Lower leg skin (tissue), 3 donors: ENCODE results near the gene MUC5AC.

Experiments
- CTCF ChIP-seq, 3 donors: fragments of 450-650 bp; IDR thresholded peaks; one replicate each; pipeline ENCODE4 v1.5.1; 2016; ENCODE audit warnings: antibody characterized with exemption in 3 of 3, mild to moderate bottlenecking in 3 of 3, moderate library complexity in 2 of 3
- POLR2A ChIP-seq, 2 donors: fragments of 450-650 bp; IDR thresholded peaks; one replicate each; pipeline ENCODE4 v1.6.1; 2016 to 2017; ENCODE audit warnings: antibody characterized with exemption in 2 of 2, mild to moderate bottlenecking in 1 of 2, moderate library complexity in 1 of 2

- TF ChIP-seq CTCF (IDR thresholded peaks at IDR 0.05) (no peak), POLR2A (IDR thresholded peaks at IDR 0.05) (no peak)
Observed at GRCh38 chr11:1157341-1157644, 460 bp upstream of the MUC5AC start.
